Endothelial cell of umbilical vein (primary cell): ENCODE data around the gene ATP2A2. TPM values are rescaled to one million over a fixed set of nuclear protein-coding genes. Genes with fewer than 3 reads are reported as not detected.

Source experiments
- BruUV-seq: library from RNA; stranded (reverse); fragments of 400-500 nt; replicated peaks from 2 replicates; lab custom pipeline; 2021; lab: Mats Ljungman, UMichigan
- CTCF ChIA-PET: fragments of 300-600, 350-600 bp; sonication (Branson Sonifier 250); formaldehyde crosslinking; loops from one replicate; lab custom pipeline; 2021; ENCODE audit warnings: antibody characterized with exemption, inconsistent platforms; lab: Charles Lee
- POLR2A ChIA-PET: fragments of 300-600, 350-600 bp; sonication (Branson Sonifier 250); formaldehyde crosslinking; loops from one replicate; lab custom pipeline; 2021; ENCODE audit warnings: antibody characterized with exemption, inconsistent platforms; lab: Charles Lee
- DNase-seq: peaks from one replicate; pipeline ENCODE4 v3.0.0-alpha.2; 2011; ENCODE audit warnings: low read depth, low spot score
- FAIRE-seq: peaks from 2 replicates; lab custom pipeline; 2011; peaks lifted over from hg19 to GRCh38; lab: Jason Lieb, UNC
- H2AFZ ChIP-seq: 2 replicates; pipeline ENCODE4 v1.6.0; 2012; ENCODE audit warnings: low read depth, low read length, control low read depth, inconsistent platforms
- H3K27ac ChIP-seq: 2 replicates; pipeline ENCODE4 v1.5.1; 2011; ENCODE audit warnings: low read depth, mild to moderate bottlenecking, control low read depth, low read length, moderate library complexity; ENCODE audit not compliant: insufficient read depth
- H3K27me3 ChIP-seq, 2 experiments: 2 replicates each; pipeline versions ENCODE4 v1.6.0 to v1.6.1; 2011; ENCODE audit warnings: low read length in 2 of 2, mixed read lengths in 1 of 2; ENCODE audit not compliant: control insufficient read depth in 2 of 2, insufficient read depth in 2 of 2
- H3K36me3 ChIP-seq, 2 experiments: 2 replicates in 1 of 2; 3 replicates in 1 of 2; pipeline ENCODE4 v1.5.1; 2011; ENCODE audit warnings: low read length in 2 of 2, mild to moderate bottlenecking in 1 of 2, moderate library complexity in 1 of 2; ENCODE audit not compliant: control insufficient read depth in 2 of 2, insufficient read depth in 2 of 2; ENCODE audit errors: extremely low read depth in 1 of 2
- H3K4me1 ChIP-seq: 3 replicates; pipeline ENCODE4 v1.5.1; 2011; ENCODE audit warnings: mild to moderate bottlenecking, low read length; ENCODE audit not compliant: control insufficient read depth, insufficient read depth; ENCODE audit errors: extremely low read depth
- H3K4me2 ChIP-seq: 2 replicates; pipeline ENCODE4 v1.6.1; 2011; ENCODE audit warnings: low read length, control low read depth, mixed read lengths; ENCODE audit not compliant: insufficient read depth
- H3K4me3 ChIP-seq, 3 experiments: fragments of 200-600 bp in 1 of 3; sonication (generic), shearing (Covaris generic) in 1 of 3; replicated peaks in 1 of 3; 2 replicates each; pipeline ENCODE4 v1.5.1; 2011 to 2016; ENCODE audit warnings: control low read depth in 3 of 3, low read length in 3 of 3, mild to moderate bottlenecking in 2 of 3, inconsistent platforms in 1 of 3, low read depth in 1 of 3, moderate library complexity in 1 of 3; ENCODE audit not compliant: insufficient read depth in 1 of 3
- H3K79me2 ChIP-seq: 2 replicates; pipeline ENCODE4 v1.6.0; 2012; ENCODE audit warnings: low read length, inconsistent platforms; ENCODE audit not compliant: control insufficient read depth, insufficient read depth
- H3K9ac ChIP-seq: replicated peaks from 2 replicates; pipeline ENCODE3; 2011; ENCODE audit warnings: low read length, control low read depth; ENCODE audit not compliant: insufficient read depth; ENCODE audit errors: extremely low read depth
- H3K9me1 ChIP-seq: replicated peaks from 3 replicates; pipeline ENCODE4 v1.6.0; 2011; ENCODE audit warnings: mild to moderate bottlenecking, low read length; ENCODE audit not compliant: control insufficient read depth, insufficient read depth; ENCODE audit errors: extremely low read depth
- H3K9me3 ChIP-seq: replicated peaks from 2 replicates; pipeline ENCODE4 v1.5.1; 2012; ENCODE audit warnings: low read length, inconsistent platforms; ENCODE audit not compliant: control insufficient read depth, insufficient read depth
- H4K20me1 ChIP-seq: replicated peaks from 2 replicates; pipeline ENCODE3; 2011; ENCODE audit warnings: mild to moderate bottlenecking, low read length; ENCODE audit not compliant: control insufficient read depth, insufficient read depth; ENCODE audit errors: extremely low read depth
- EZH2 ChIP-seq: IDR thresholded peaks from 2 replicates; pipeline ENCODE4 v1.6.1; 2012; ENCODE audit warnings: borderline replicate concordance, low read depth, mild to moderate bottlenecking, moderate library complexity, low read length, inconsistent platforms; ENCODE audit not compliant: severe bottlenecking
- FOS ChIP-seq: IDR thresholded peaks from 2 replicates; pipeline ENCODE4 v1.6.1; 2011; ENCODE audit warnings: mild to moderate bottlenecking, low read length, moderate library complexity, borderline replicate concordance; ENCODE audit not compliant: insufficient read depth
- GATA2 ChIP-seq: IDR thresholded peaks from 2 replicates; pipeline ENCODE4 v1.7.0; 2011; ENCODE audit warnings: low read depth, mild to moderate bottlenecking, moderate library complexity, mixed read lengths, low read length; ENCODE audit not compliant: insufficient read length, insufficient read depth
- JUN ChIP-seq: IDR thresholded peaks from 2 replicates; pipeline ENCODE4 v1.6.1; 2011; ENCODE audit warnings: borderline replicate concordance, low read depth; ENCODE audit not compliant: insufficient read length, insufficient read depth
- MYC ChIP-seq: IDR thresholded peaks from one replicate; pipeline ENCODE4 v1.6.1; 2011; ENCODE audit warnings: mild to moderate bottlenecking, low read depth, low read length
- POLR2A ChIP-seq: IDR thresholded peaks from 2 replicates; pipeline ENCODE4 v1.6.1; 2012; ENCODE audit warnings: low read depth, mild to moderate bottlenecking, control low read depth, low read length
- POLR2AphosphoS5 ChIP-seq: IDR thresholded peaks from 2 replicates; pipeline ENCODE4 v1.6.1; 2012; ENCODE audit warnings: low read depth, mild to moderate bottlenecking, control low read depth, low read length, moderate library complexity; ENCODE audit not compliant: insufficient read depth
- dilution Hi-C: fragments of 300-500 bp; cut with MboI; formaldehyde crosslinking; loops from one replicate; pipeline ENCODE4 v1.15.0; 2019; ENCODE audit warnings: low sequenced_read_pairs; ENCODE audit not compliant: extremely low pct_ligation_motif_present
- intact Hi-C: fragments of 100-400 bp; cut with micrococcal nuclease; formaldehyde crosslinking; loops from one replicate; pipeline ENCODE4 v1.10.0; 2022
- polyA plus RNA-seq, 4 experiments: library from polyadenylated mRNA; depleted of rRNA in 3 of 4; stranded (reverse) in 3 of 4; unstranded in 1 of 4; fragments of >200 nt; gene quantifications; 2 replicates each; pipeline versions ENCODE4 v1.2.1 to v1.2.3, GENCODE V29; 2011 to 2012; ENCODE audit warnings: missing spikeins in 1 of 4
- total RNA-seq: library from RNA; stranded (reverse); gene quantifications from 2 replicates; pipeline ENCODE4 v1.2.3, GENCODE V29; 2021
- TF ChIP-seq, protein P1 (sequence below), 2 donors: IDR thresholded peaks; 1 replicate in 1 of 2; 2 replicates in 1 of 2; pipeline ENCODE4 v1.5.1; 2011; ENCODE audit warnings: low read length in 2 of 2, mild to moderate bottlenecking in 2 of 2, moderate library complexity in 2 of 2, control low read depth in 1 of 2, inconsistent platforms in 1 of 2, low read depth in 1 of 2; ENCODE audit not compliant: insufficient read depth in 1 of 2; ENCODE audit errors: extremely low read depth in 1 of 2
- TF ChIP-seq, protein P2 (sequence below): IDR thresholded peaks from 2 replicates; pipeline ENCODE4 v1.6.1; 2011; ENCODE audit not compliant: insufficient read depth, insufficient read length

ATP2A2 gene
- total and polyA plus RNA-seq, 2 donors (not counting 3 experiments of a cell fraction or from before 2014, with no cell fraction given): 102 to 239 TPM

DNA sequence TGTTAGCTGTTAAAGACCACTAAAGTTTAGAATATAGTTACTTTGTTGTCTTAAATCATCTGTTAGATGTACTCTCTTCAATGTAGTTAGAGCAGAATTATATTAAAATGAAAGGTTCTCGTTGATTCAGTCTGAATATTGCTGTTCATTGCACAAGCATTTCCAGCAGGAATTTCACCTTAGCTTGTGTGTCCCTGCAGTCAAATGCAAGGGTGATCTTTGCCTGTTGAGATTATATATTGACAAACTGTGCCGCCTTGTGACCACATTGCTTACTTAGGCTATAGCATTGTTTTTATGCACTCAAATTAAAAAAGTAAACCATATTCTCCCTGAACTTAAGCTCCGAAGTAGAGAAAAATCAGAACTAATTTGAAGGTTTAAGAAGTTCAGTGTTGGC is 39.5 kb downstream of the ATP2A2 start:
- Histone ChIP-seq H3K9me3 (no peaks in the 10 kb centered on the region), H3K79me2 (peaks cover 83% of the 10 kb centered on the region), H4K20me1 (no peaks in the 10 kb centered on the region), H3K4me3 (no peak overlapping the region), H3K36me3 (peaks cover 0 to 3% of the 10 kb centered on the region in 2 experiments), H3K9ac (no peak overlapping the region), H2AFZ (no peak overlapping the region), H3K27ac (no peak overlapping the region), H3K9me1 (no peaks in the 10 kb centered on the region), H3K27me3 (no peaks in the 10 kb centered on the region), H3K4me1 (peaks cover 3% of the 10 kb centered on the region), H3K4me2 (no peak overlapping the region)
- no peak for TF ChIP-seq JUN
- no peak for TF ChIP-seq GATA2
- TF ChIP-seq POLR2A: no peak
- TF ChIP-seq MYC: no peak
- TF ChIP-seq EZH2: no peak
- TF ChIP-seq FOS: no peak
- TF ChIP-seq, protein P1, sequence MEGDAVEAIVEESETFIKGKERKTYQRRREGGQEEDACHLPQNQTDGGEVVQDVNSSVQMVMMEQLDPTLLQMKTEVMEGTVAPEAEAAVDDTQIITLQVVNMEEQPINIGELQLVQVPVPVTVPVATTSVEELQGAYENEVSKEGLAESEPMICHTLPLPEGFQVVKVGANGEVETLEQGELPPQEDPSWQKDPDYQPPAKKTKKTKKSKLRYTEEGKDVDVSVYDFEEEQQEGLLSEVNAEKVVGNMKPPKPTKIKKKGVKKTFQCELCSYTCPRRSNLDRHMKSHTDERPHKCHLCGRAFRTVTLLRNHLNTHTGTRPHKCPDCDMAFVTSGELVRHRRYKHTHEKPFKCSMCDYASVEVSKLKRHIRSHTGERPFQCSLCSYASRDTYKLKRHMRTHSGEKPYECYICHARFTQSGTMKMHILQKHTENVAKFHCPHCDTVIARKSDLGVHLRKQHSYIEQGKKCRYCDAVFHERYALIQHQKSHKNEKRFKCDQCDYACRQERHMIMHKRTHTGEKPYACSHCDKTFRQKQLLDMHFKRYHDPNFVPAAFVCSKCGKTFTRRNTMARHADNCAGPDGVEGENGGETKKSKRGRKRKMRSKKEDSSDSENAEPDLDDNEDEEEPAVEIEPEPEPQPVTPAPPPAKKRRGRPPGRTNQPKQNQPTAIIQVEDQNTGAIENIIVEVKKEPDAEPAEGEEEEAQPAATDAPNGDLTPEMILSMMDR (IDR thresholded peaks at IDR 0.05; ENCODE audit: extremely low read depth in 1 of 2, insufficient read depth in 1 of 2, low read depth in 1 of 2, low read length in 2 of 2): no peak
- TF ChIP-seq, protein P2, sequence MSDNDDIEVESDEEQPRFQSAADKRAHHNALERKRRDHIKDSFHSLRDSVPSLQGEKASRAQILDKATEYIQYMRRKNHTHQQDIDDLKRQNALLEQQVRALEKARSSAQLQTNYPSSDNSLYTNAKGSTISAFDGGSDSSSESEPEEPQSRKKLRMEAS: no peak
- no peak for TF ChIP-seq POLR2AphosphoS5
- POLR2A ChIA-PET: no interaction called here
- no TSS peak for BruUV-seq
- CTCF ChIA-PET: interaction anchor here (0.8 kb wide), 1 partner anchor 221 kb away, joined by 5 read pairs; no protein-coding TSS in a partner anchor
- DNase-seq: no peak
- intact Hi-C loops: no loop called here
- FAIRE-seq: no peak
- dilution Hi-C loops: no loop called here
